Loucy (cell line): Measurements from ENCODE around the gene ANKDD1B.
A peak's percentile ranks its signal among the peaks of the same experiment; 100 is the strongest.

Source experiments
- H2AFZ ChIP-seq: fragments of 200-600 bp; sonication (generic); 2 replicates; pipeline ENCODE4 v1.6.0; 2016; ENCODE audit warnings: antibody characterized with exemption, mild to moderate bottlenecking, low read length, moderate library complexity
- H3F3A ChIP-seq: fragments of 200-600 bp; 2 replicates; pipeline ENCODE4 v1.6.0; 2016; ENCODE audit warnings: antibody characterized with exemption, low read depth, mild to moderate bottlenecking
- H3K27me3 ChIP-seq: fragments of 200-600 bp; sonication (generic); 2 replicates; pipeline ENCODE4 v1.6.1; 2014; ENCODE audit warnings: low read length, mild to moderate bottlenecking; ENCODE audit not compliant: insufficient read depth, poor library complexity, severe bottlenecking
- H3K36me3 ChIP-seq: fragments of 200-600 bp; sonication (generic); 2 replicates; pipeline ENCODE4 v1.6.1; 2016; ENCODE audit warnings: low read length; ENCODE audit not compliant: insufficient read depth
- H3K4me1 ChIP-seq: fragments of 200-600 bp; sonication (generic); 2 replicates; pipeline ENCODE4 v1.5.1; 2014; ENCODE audit warnings: low read length, mild to moderate bottlenecking; ENCODE audit not compliant: insufficient read depth, poor library complexity, severe bottlenecking
- H3K4me2 ChIP-seq: fragments of 200-600 bp; sonication (generic); 2 replicates; pipeline ENCODE4 v1.6.0; 2014; ENCODE audit warnings: antibody characterized with exemption, low read length, low read depth, mild to moderate bottlenecking; ENCODE audit not compliant: poor library complexity, severe bottlenecking
- H3K4me3 ChIP-seq: fragments of 200-600 bp; sonication (generic); 2 replicates; pipeline ENCODE4 v1.5.1; 2014; ENCODE audit warnings: low read length, mild to moderate bottlenecking, mixed read lengths; ENCODE audit not compliant: poor library complexity, severe bottlenecking
- H3K79me2 ChIP-seq: fragments of 200-600 bp; sonication (generic); 2 replicates; pipeline ENCODE4 v1.6.1; 2014; ENCODE audit warnings: low read length; ENCODE audit not compliant: insufficient read depth
- H3K9ac ChIP-seq: fragments of 200-600 bp; sonication (generic); 2 replicates; pipeline ENCODE4 v1.6.0; 2014; ENCODE audit warnings: mild to moderate bottlenecking, low read depth, low read length, moderate library complexity; ENCODE audit not compliant: poor library complexity, severe bottlenecking
- H3K9me2 ChIP-seq: fragments of 200-600 bp; sonication (generic); replicated peaks from 2 replicates; pipeline ENCODE4 v1.6.1; 2016; ENCODE audit warnings: low read depth, low read length, mixed read lengths
- H3K9me3 ChIP-seq: fragments of 200-600 bp; sonication (generic); 2 replicates; pipeline ENCODE4 v1.6.1; 2014; ENCODE audit warnings: mild to moderate bottlenecking, antibody characterized with exemption, low read length, low read depth; ENCODE audit not compliant: insufficient read depth
- H4K20me1 ChIP-seq: fragments of 200-600 bp; sonication (generic); 2 replicates; pipeline ENCODE4 v1.6.0; 2014; ENCODE audit warnings: antibody characterized with exemption, low read length, mild to moderate bottlenecking; ENCODE audit not compliant: insufficient read depth, poor library complexity, severe bottlenecking
- CTCF ChIP-seq: fragments of 200-600 bp; sonication (generic); conservative IDR thresholded peaks from 2 replicates; pipeline ENCODE4 v1.5.1; 2014; ENCODE audit warnings: mild to moderate bottlenecking, antibody characterized with exemption, low read length
- EZH2phosphoT487 ChIP-seq: fragments of 200-600 bp; IDR thresholded peaks from 2 replicates; pipeline ENCODE4 v1.6.1; 2018; ENCODE audit warnings: antibody characterized with exemption, mild to moderate bottlenecking, moderate library complexity, borderline replicate concordance

Gene ANKDD1B

GRCh38 chr5:75668977-75669689, 57.9 kb downstream of the ANKDD1B start:
- peaks cover 6% of the 10 kb centered on the region; the same call in 1 of the 2 replicates for H3K36me3 ChIP-seq
- no peaks in the 10 kb centered on the region for H3K27me3 ChIP-seq
- peak overlapping the region; percentile 85 for H3K4me2 ChIP-seq
- H4K20me1 ChIP-seq = no peaks in the 10 kb centered on the region
- H3K9ac ChIP-seq = peak overlapping the region; percentile 74
- peak overlapping the region; percentile 73 for H3K4me3 ChIP-seq
- peaks cover 8% of the 10 kb centered on the region; the same call in 1 of the 2 replicates for H3F3A ChIP-seq
- peaks cover 44% of the 10 kb centered on the region for H3K4me1 ChIP-seq
- no peaks in the 10 kb centered on the region for H3K9me2 ChIP-seq
- H3K79me2 ChIP-seq = no peaks in the 10 kb centered on the region
- peak overlapping the region; percentile 71 for H2AFZ ChIP-seq
- no peak for TF ChIP-seq CTCF
- TF ChIP-seq EZH2phosphoT487 = no peak
- no peaks in the 10 kb centered on the region for H3K9me3 ChIP-seq

- H3K9me2 ChIP-seq = no peaks in the 10 kb centered on the region
- peak overlapping the region; percentile 74 for H3K9ac ChIP-seq
- H2AFZ ChIP-seq = no peak overlapping the region
- H3K4me2 ChIP-seq = peak overlapping the region; percentile 85
- H3F3A ChIP-seq = peaks cover 8% of the 10 kb centered on the region; the same call in 1 of the 2 replicates
- no peak overlapping the region for H3K4me3 ChIP-seq
- H3K79me2 ChIP-seq = no peaks in the 10 kb centered on the region
- no peaks in the 10 kb centered on the region for H3K9me3 ChIP-seq
- H3K36me3 ChIP-seq = peaks cover 6% of the 10 kb centered on the region; the same call in 1 of the 2 replicates
- no peak for TF ChIP-seq CTCF
- TF ChIP-seq EZH2phosphoT487 = no peak
- H4K20me1 ChIP-seq = no peaks in the 10 kb centered on the region
- H3K27me3 ChIP-seq = no peaks in the 10 kb centered on the region
- H3K4me1 ChIP-seq = peaks cover 43% of the 10 kb centered on the region
Measured at GRCh38 chr5:75670577-75670976, 59.3 kb downstream of the ANKDD1B start.

- Histone ChIP-seq H2AFZ (no peak overlapping the region), H3K9me2 (no peaks in the 10 kb centered on the region), H3K9ac (no peak overlapping the region), H3F3A (peaks cover 8% of the 10 kb centered on the region; the same call in 1 of the 2 replicates), H3K4me3 (no peak overlapping the region), H3K27me3 (no peaks in the 10 kb centered on the region), H3K36me3 (peaks cover 6% of the 10 kb centered on the region; the same call in 1 of the 2 replicates), H3K9me3 (no peaks in the 10 kb centered on the region), H4K20me1 (no peaks in the 10 kb centered on the region), H3K4me2 (no peak overlapping the region), H3K4me1 (peaks cover 38% of the 10 kb centered on the region), H3K79me2 (no peaks in the 10 kb centered on the region)
- TF ChIP-seq CTCF (no peak), EZH2phosphoT487 (no peak)
Measured at GRCh38 chr5:75671506-75671905, 60.3 kb downstream of the ANKDD1B start.
